Chondrocyte (in vitro differentiated cells): ENCODE results near the gene C10orf71. TPM values are rescaled to one million over a fixed set of nuclear protein-coding genes. Genes with fewer than 3 reads are reported as not detected.

ENCODE experiments used
- DNase-seq: peaks from one replicate; pipeline ENCODE4 v3.0.0; 2021; ENCODE audit warnings: mixed read lengths, low spot score
- H3K27ac Mint-ChIP-seq: one replicate; pipeline ENCODE4 v1.8.0; 2021; ENCODE audit warnings: mild to moderate bottlenecking, moderate library complexity, mixed read lengths; ENCODE audit not compliant: unreplicated experiment
- H3K27me3 Mint-ChIP-seq: 2 replicates; pipeline ENCODE4 v1.8.0; 2021; ENCODE audit warnings: low read depth, mixed read lengths
- H3K36me3 Mint-ChIP-seq: 2 replicates; pipeline ENCODE4 v1.8.0; 2021; ENCODE audit warnings: low read depth, mixed read lengths
- H3K4me1 Mint-ChIP-seq: 2 replicates; pipeline ENCODE4 v1.8.0; 2021; ENCODE audit warnings: low read depth, mild to moderate bottlenecking, mixed read lengths
- H3K4me3 Mint-ChIP-seq: one replicate; pipeline ENCODE4 v1.8.0; 2021; ENCODE audit warnings: mild to moderate bottlenecking, moderate library complexity, mixed read lengths; ENCODE audit not compliant: unreplicated experiment
- H3K9me3 Mint-ChIP-seq: 2 replicates; pipeline ENCODE4 v1.8.0; 2021; ENCODE audit warnings: low read depth, mixed read lengths
- CTCF ChIP-seq: fragments of 200-600 bp; sonication (generic); IDR thresholded peaks from 2 replicates; pipeline ENCODE4 v1.5.0; 2021; ENCODE audit warnings: antibody characterized with exemption, mild to moderate bottlenecking, moderate library complexity
- total RNA-seq: library from RNA; stranded (reverse); gene quantifications from 3 replicates; pipeline ENCODE4 v1.2.1, GENCODE V29; 2021

C10orf71 gene
- total RNA-seq, 1 donor from 2014 or later: not detected

GRCh38 chr10:49260644-49261296 lies 38.2 kb upstream of the C10orf71 start:
- H3K36me3 Mint-ChIP-seq: no peaks in the 10 kb centered on the region
- H3K4me1 Mint-ChIP-seq: no peaks in the 10 kb centered on the region
- H3K9me3 Mint-ChIP-seq: peaks cover 14% of the 10 kb centered on the region
- H3K27me3 Mint-ChIP-seq: peaks cover 3% of the 10 kb centered on the region
- H3K4me3 Mint-ChIP-seq: no peak overlapping the region
- TF ChIP-seq CTCF: no peak
- DNase-seq: no peak
- no peak overlapping the region for H3K27ac Mint-ChIP-seq

DNA sequence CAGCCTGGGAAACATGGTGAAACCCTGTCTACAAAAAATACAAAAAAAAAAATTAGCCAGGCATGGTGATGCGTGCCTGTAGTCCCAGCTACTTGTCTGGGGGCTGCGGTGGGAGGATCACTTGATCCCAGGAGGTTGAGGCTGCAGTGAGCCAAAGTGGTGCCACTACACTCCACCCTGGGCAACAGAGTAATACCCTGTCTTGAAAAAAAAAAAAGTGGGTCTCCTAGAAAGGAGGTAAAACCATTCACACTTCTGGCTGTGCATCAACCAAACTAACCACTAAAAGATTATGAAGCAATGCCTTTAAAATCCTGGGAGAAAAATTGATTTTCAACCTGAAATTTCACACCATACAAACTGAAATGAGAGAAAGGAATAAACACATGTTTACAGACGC lies 35.4 kb upstream of the C10orf71 start:
- Mint-ChIP-seq H3K4me1 (no peaks in the 10 kb centered on the region), H3K27ac (no peak overlapping the region), H3K4me3 (no peak overlapping the region), H3K27me3 (peaks cover 3% of the 10 kb centered on the region), H3K36me3 (peaks cover 2% of the 10 kb centered on the region), H3K9me3 (peaks cover 31% of the 10 kb centered on the region)
- DNase-seq: no peak
- no peak for TF ChIP-seq CTCF

DNA sequence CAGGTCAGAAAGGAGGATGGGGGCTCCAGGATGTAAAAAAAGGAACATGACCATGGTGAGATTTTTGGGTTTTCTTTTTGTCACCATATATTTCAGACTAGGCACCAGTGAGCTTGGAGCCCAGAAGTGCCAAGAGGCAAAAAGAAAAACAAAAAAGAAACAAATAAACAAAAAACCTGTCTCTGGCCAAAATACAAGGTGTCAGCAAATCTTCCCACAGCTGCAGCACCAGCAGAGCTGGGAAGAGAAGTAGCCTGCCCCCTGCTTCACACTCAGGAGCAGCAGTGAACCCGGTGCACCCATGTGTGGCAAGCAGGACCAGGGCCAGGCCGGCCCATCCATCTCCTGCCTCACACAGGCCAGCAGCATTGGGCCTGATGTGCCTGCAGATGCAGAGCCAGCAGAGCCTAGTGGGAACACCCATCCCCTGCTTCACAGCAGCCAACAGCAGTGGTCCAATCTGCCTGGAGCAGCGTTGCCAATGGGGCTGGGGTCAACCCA lies 34.7 kb upstream of the C10orf71 start:
- Mint-ChIP-seq H3K9me3 (peaks cover 31% of the 10 kb centered on the region), H3K27me3 (peaks cover 3% of the 10 kb centered on the region), H3K27ac (no peak overlapping the region), H3K4me1 (no peaks in the 10 kb centered on the region), H3K4me3 (no peak overlapping the region), H3K36me3 (peaks cover 2% of the 10 kb centered on the region)
- DNase-seq: no peak
- TF ChIP-seq CTCF: no peak

DNA sequence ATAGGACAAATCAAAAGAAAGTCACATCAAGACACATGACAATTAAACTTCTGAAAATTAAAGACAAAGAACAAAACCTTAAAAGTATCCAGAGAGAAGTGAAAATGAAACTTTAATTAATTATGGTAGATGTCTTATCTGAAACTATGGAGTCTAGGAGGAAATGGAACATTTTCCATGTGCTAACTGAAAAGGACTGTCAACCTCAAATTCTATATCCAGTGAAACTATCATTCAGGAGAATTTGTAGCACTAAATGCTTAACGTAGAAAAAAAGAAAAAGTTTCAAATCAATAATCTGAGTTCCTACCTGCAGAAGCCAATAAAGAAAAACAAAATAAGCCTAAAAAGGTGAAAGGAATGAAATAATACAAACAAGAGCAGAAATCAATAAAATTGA lies 33.1 kb upstream of the C10orf71 start:
- Mint-ChIP-seq H3K9me3 (peaks cover 31% of the 10 kb centered on the region), H3K27me3 (peaks cover 3% of the 10 kb centered on the region), H3K4me3 (no peak overlapping the region), H3K27ac (no peak overlapping the region), H3K36me3 (peaks cover 2% of the 10 kb centered on the region), H3K4me1 (no peaks in the 10 kb centered on the region)
- no peak for DNase-seq
- TF ChIP-seq CTCF: no peak

DNA sequence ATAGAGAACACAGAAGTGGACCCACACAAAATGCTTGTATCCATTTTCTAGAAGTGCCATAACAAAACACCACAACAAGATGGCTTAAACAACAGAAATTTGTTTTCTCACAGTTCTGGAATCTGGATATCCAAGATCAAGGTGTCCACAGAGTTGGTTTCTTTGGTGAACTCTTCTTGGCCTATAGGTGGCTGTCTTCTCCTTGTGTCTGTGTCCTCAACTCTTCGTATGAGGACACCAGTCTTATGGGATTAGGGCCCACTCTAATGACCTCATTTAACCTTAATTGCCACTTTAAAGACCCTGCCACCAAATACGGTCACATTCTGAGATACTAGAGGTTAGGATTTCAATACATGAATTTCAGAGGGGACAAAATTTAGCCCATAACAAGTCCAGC lies 30.8 kb upstream of the C10orf71 start:
- Mint-ChIP-seq H3K27ac (no peak overlapping the region), H3K36me3 (peaks cover 2% of the 10 kb centered on the region), H3K27me3 (no peaks in the 10 kb centered on the region), H3K4me3 (no peak overlapping the region), H3K4me1 (peaks cover 12% of the 10 kb centered on the region), H3K9me3 (peaks cover 31% of the 10 kb centered on the region)
- no peak for DNase-seq
- TF ChIP-seq CTCF: no peak
